CD4-positive, alpha-beta T cell treated with Interleukin-4 for 1 hour (primary cell): Measurements from ENCODE around the gene DISC1.
A peak's percentile ranks its signal among the peaks of the same experiment; 100 is the strongest.
"Not testable (repeated sequence)": the region's sequence is repeated elsewhere in the genome, so short reads cannot be mapped to it uniquely, and the experiment has no call there.

Source experiments
- DNase-seq, 2 donors: peaks; one replicate each; pipeline ENCODE4 v3.0.0-alpha.2; 2020 to 2022

Gene DISC1

DNA sequence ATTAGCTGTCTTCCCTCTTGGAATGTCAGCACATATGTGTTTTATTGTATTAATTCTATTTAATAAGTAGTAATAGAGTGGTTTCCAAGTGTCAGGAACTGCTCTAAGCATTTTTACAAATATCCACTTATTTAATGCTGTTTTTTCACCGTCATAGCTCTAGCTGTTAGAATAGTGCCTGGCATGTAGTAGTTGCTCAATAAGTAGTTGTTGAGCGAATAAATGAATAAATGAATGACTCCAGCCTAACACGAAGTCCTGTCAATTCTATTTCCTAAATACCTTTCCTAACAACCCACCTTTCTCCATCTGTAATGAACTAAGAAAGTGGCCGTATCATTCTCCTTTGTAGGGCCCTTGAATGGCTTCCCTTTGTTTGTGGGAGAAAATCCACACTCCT is 312.5 kb downstream of the DISC1 start:
- no peak for DNase-seq

DNA sequence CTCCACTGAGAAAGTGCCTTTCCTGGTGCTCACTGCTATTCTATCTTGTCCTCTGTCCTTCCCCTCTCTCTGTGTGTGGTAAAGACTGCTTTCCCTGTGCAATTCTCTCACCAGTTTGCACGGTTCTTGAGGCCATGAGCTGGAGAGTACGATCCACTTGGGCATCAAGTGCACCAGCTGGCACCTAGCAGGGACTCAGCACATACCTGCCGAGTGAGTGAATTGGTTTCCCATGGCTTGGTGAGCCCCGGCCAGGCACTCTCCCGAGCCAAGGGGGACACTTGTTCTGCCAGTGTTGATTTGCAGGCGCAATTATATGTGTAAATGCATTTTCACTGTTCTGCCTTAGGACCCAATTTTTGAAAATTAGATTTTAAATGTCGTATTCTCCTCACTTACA is 313.5 kb downstream of the DISC1 start:
- no peak for DNase-seq

DNA sequence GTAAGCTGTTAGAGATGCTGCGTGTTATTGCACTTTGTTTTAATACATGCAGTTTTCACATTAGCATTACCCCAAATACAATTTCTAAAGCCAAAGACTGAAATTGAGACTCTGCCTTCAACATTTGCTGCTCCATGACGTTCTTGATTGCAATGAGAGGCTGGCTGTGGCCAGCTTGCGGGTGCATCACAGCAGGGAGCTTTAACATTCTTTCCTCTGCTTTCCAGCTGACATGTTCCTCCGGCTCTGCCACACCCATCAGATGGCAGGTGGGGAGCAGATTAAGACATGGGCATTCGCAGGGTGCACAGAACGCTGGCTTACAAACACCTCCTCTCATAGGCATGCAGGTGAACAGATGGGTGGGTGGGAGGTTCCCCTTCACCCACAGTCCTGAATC is 314.1 kb downstream of the DISC1 start:
- no peak for DNase-seq

- DNase-seq: no peak
Observed at GRCh38 chr1:231943084-231943483, 316.5 kb downstream of the DISC1 start.

DNA sequence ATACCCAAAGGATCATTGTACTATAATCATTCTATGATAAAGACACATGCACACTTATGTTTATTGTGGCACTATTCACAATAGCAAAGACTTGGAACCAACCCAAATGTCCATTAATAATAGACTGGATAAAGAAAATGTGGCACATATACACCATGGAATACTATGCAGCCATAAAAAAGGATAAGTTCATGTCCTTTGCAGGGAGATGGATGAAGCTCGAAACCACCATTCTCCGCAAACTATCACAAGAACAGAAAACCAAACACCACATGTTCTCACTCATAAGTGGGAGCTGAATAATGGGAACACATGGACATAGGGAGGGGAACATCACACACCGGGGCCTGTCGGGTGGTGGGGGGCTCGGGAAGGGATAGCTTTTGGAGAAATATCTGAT is 321.5 kb downstream of the DISC1 start:
- DNase-seq: not testable (repeated sequence)

DNA sequence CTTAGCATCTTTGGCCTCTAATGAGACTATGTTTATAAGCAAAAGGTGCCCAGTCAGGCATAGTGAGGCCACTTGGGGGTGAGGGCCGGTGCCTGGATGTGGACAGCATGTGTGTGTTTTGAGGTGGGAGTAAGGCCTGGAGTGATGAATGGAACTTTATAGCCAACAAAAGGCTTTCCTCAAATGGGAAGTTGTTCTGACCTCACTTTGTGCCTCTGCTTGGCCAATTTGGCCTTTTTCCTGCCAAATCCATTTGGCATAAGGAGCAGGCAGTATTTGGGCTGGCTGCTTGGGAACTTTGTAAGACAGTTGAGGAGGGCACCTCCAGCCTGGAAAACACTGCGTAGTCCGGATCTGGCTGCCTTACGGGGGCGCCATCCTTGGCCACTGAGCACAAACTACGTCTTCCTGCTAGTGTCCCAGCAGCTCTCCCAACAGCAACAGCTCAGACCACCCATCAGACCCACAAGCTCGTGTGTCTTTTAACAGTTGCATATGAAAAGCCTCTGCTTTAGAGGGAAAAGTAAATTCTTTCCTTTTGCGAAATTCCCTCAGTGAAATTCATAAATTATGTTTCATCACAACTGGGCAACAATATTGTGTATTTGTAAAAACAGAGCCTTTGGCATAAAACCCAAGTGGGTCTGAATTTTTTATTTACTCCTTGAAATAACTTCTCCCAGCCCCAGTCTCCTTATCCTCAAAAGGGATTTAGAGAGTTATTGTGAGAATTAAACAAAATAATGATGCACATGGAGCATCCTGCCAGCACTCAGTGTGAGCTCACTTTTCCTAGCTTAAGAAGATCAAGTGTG is 322.9 kb downstream of the DISC1 start:
- no peak for DNase-seq

DNA sequence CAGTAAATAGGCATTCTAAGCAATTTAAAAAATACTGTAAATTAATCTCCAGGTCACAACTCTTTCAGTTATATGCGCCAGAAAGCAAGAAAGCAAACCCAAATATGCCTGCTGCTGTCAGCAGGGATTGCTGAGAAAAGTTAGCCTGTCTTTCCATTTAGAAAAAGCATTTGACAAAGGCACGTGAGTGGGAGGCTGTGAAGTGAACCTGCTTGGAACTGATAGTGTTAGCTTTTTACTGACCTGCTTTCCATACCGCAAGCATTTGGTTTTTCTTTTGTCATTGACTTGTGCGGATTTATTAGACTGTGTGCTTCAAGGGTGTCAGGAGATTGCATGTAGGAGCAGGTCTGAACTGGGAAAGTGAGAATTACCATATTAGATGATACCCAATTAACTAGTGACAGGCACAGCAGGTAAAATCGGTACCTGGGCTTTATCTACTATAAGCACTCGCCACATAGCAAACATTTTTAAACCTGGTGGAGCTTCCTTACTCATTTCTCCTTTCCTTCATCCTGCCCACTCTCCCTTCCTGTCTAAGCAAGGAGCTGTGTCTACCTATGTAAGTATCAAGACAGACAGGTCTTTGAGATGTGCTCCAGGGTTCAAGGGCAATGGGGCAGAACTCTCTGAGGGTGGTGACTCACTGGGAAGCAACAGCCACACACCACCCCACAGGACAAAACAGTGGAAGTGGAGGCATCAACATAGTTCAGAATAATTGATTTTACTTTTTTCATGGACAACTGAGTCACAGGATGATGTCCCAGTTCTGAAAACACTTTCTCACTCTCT is 323.9 kb downstream of the DISC1 start:
- DNase-seq: no peak

DNA sequence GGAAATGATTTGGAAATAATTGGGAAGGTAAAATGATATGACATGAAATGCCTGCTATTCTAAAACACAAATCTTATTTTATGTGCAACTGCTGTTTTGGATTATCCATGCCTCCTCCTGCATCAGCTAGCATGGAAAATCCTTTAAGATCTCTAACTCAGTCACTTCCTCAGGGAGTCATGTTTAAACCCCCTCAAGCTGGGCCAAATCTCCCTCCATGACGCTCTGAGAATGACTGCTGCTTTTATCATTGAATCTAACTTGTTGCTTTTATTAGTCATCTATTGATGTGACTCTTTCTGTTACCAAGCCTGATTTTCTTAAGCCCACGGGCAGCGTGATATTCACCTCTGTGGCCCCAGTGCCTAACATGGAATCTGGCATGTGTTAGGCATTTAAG is 324.8 kb downstream of the DISC1 start:
- DNase-seq: no peak

- DNase-seq: no peak
Observed at GRCh38 chr1:231952154-231952553, 325.6 kb downstream of the DISC1 start.

DNA sequence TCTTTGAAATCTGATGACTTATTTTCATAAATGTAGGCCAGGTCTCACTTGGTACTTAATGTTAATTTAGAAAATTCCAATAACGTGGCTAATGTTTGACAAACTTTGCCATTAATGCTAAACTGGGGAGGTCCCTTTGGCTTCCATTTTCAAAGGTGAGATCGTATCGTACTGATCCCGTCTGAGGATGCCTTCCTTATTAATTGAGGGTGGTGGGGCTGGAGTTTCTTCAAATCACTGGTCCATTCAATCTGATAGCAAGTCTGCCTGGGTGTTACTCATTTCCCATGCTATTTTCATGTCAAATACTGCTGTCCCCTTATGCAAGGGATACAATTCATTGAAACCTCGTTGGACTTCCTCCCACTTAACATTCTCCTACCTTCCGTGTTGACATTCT is 327.1 kb downstream of the DISC1 start:
- DNase-seq: no peak

- DNase-seq: no peak
Observed at GRCh38 chr1:231954751-231955150, 328.2 kb downstream of the DISC1 start.

DNA sequence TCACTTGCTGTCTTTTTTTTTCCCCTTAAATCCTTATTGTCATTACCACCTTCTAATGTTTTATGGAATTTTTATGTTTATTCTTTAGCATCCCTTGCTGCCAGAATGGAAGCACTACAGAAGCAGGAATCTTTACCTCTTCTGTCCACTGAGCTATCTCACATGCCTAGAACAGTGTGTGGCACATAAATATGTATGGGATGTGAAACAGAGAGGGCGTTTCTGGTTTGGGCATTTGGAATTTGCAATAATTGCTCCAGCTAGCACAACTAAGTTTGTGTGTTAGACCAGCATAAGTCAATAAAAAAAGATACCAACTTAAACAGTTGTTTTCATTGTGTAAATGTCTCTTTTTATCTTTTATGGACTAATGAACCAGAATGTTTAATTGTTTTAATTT is 330.8 kb downstream of the DISC1 start:
- DNase-seq: no peak

GRCh38 chr1:231958448-231958847 is 331.9 kb downstream of the DISC1 start:
- DNase-seq: no peak

DNA sequence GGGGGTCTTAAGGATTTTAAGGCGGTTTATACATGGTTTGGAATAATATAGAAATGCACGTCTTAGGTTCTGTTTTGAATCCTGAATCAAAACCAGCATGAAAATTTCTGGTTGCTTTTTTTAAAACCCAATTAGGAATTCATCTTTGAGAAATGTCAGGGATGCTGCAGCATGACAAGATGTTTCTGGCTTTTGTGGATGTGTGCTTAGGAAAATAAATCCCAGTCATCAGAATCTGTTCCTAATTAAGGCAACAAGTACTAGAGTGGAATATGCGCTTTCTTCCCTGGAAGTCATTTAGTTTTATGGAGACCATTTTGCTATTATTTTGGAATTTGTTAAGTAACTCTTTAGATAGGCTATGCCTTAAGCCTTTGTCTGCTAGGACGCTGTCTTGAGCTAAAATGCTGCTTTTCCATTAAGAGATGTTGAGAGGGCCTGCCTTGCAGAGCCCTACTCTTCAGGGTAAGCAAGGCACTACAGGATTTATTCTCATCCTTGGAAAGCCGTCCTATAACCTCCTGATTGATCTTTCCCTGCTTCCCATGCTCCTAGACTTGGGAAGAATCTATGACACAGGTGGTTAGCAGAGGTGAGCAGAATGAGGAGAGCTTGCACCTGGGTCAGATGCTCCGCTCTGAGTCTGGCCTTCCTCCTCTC is 332.8 kb downstream of the DISC1 start:
- DNase-seq: no peak

GRCh38 chr1:231961801-231962200 is 335.2 kb downstream of the DISC1 start:
- not testable (repeated sequence) for DNase-seq

GRCh38 chr1:231962636-231963035 is 336.0 kb downstream of the DISC1 start:
- DNase-seq: no peak

GRCh38 chr1:231964241-231964640 is 337.7 kb downstream of the DISC1 start:
- DNase-seq: no peak

GRCh38 chr1:231964961-231965360 is 338.4 kb downstream of the DISC1 start:
- DNase-seq: no peak

GRCh38 chr1:231965615-231966014 is 339.0 kb downstream of the DISC1 start:
- DNase-seq: no peak

DNA sequence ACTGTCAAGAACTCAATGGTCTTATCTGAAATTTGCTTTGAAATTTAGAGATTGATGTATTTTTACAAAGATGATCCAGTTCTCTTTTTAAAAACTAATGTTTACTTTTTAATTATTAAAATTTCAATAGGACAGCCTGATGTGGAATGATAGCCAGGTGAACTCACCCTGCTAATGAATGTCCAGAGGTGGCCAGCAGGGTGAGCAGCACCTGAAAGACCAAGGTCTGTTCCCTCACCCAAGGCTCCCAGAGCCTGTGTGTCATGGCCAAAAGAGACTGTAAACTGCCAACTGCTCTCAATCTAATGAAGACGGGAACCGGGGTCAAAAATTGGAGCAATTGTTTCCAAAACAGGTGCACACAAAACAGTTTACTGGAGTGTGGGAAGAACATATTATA is 340.4 kb downstream of the DISC1 start:
- DNase-seq: no peak

GRCh38 chr1:231969076-231969475 is 342.5 kb downstream of the DISC1 start:
- DNase-seq: no peak

GRCh38 chr1:231969761-231970160 is 343.2 kb downstream of the DISC1 start:
- not testable (repeated sequence) for DNase-seq

- DNase-seq: peak in 1 of 2 donors; percentile 19
Observed at GRCh38 chr1:231970684-231971083, 344.1 kb downstream of the DISC1 start.
